HTERT RPE-1 (cell line): ENCODE results near the gene IRF2.

Experiments used
- in situ Hi-C: fragments of 300-500 bp; cut with MboI; formaldehyde crosslinking; loops from 4 replicates; pipeline ENCODE4 v1.14.3; 2020; ENCODE audit warnings: low sequenced_read_pairs

IRF2 gene

DNA sequence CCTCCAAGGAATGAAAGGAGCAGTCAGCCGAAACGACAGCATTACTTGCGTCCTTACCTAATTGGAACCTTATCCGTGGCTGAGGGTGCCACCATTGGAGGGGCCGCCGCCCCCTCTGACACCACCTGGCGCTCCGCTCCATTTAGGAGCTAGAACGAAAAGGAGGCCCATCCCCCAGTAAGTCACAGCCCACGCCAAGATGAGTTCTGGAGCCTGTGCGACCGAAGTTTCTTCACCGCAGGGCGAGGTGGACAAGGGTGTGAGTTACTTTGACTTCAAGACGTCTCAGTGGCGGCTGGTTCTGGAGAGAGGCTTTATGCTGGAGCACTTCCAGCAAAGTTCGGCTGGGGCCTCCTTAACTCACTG is 729 bp upstream of the IRF2 start:
- in situ Hi-C loops = no loop called here

DNA sequence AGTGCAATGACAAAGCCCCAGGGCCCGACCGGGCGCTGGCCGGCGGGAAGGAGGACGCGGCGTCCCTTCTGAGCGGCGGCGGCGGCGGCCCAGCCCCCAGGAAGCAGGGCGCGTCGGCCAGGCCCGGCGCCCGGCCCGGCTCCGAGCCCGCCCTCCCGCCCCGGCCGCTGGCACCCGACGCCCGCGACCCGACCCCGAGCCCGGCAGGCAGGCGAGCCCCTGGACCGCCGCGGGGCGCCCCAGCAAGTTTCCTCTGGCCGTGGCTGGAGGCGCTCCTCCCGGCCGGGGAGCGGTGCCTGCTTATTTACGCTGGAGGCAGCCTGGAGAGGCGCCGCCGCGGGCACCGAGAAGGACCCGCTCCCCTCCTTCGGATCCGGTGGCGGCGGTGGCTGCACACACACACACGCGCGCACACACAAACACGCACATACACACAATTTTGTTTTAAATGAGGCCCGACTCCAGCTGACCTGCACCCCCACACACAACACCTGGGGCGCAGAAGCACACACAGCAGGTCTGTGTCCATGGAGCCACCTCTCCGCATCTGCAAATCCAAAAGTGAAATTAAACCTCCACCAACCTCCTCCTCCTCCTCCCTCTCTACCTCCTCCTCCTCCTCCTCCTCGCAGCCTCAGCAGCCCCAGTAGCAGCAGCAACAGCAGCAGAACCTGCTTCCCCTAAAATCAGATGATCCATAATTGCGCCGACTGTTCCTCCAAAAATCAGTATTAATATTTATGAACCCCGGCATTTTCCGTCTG is 669 bp downstream of the IRF2 start:
- in situ Hi-C loops = no loop called here

DNA sequence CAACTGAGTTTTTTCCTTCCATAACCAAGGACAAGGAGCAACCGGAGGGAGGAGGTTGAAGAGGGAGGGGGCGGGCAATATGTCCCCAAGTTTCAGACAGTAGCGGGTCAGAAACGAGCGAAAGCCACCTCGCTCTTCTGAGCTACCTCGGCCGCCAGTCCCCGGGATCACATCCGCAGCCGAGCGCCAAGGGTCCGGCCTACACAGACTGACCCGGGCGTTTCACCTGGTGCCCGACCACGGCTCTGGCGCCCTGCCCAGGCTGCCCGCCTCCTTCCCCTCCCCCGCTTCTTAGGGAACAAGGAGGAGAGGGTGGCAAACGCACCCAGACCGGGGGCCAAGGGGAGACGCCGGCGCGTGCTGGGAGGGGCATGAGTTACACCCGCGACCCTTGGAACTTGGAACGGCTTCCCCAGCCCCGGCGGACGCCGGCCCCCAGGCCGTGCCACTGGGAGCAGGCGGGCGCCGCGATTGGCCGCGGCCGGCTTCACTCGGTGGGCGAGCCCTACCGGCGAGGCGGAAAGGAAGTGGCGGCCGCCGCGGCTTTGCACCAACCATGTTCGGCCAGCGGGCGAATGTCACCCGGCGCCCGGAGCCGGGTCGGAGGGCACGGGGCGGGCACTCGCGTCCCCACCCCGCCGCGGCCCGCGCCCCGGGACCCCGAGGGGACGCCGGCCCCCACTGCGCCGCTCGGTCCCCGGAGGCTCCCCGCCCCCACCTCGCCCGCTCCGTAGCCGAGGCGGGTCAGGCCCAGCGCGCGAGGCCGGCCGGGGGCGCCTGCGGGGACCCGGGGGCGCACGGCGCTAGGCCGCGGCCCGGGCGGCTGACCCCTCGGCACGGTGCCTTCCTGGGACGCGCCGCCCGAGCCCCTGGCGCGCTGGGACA is 1.5 kb downstream of the IRF2 start:
- in situ Hi-C loops = no loop called here

DNA sequence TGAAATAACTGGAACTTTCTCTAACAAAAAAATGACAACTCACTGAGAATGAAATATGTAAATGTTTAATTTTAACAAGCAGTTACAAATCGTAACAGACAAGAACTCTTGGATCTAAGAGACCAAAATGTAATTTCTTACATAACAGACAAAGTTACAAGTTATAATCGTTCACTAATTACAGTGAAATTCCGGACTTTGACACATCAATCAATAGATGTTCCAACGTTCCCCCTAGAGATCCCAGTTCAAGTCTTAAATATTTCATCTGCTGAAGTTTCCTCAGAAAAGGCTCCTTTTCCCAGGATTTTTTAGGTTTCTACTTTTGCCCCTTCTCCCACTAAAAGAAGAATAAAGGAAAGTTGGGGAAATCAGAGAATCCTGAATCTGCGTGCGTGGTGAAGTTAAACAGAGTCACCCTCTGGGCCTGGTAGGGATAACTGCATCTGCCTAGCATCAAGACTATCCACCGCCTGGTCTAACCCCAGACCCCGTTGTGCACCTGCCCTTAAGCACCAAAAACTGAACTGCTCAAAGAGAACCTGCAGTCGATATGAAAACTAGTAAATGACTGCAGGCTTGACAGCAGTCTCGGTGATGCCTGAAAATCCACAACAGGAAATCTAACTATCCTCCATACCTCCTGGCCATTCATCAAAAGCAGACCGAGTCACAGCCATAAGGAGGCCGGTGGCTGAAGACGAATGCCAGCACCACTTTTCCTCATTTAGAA is 2.3 kb downstream of the IRF2 start:
- in situ Hi-C loops = no loop called here

DNA sequence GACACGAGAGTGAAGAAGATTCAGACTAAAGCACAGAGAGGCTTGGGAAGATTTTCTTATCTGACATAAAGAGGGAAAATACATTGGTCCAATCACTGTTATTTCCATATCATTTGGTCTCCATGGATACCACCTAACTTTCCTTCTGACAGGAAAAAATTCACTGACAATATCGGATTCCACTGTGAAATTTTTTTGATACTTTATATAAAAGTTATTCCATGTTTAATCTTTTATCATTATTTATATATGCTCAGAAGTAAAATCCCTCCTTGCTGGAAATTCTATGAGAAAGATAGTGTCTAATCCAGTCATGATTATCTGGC is 3.6 kb downstream of the IRF2 start:
- in situ Hi-C loops = no loop called here

DNA sequence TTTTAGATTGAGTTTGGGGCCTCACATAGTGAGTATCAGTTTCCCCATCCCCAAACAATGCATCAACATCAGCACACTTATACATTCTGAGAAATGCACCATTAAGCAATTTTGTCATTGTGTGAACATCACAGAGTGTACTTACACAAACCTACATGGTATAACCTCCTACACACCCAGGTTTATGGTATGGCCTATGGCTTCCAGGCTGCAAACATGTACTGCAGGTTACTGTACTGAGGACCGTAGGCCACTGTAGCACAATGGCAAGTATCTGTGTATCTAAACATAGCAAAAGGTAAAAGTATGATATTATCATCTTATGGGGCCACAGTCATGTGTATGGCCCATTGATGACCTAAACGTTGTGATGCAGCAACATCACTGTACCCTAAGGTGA is 7.7 kb downstream of the IRF2 start:
- in situ Hi-C loops = no loop called here

DNA sequence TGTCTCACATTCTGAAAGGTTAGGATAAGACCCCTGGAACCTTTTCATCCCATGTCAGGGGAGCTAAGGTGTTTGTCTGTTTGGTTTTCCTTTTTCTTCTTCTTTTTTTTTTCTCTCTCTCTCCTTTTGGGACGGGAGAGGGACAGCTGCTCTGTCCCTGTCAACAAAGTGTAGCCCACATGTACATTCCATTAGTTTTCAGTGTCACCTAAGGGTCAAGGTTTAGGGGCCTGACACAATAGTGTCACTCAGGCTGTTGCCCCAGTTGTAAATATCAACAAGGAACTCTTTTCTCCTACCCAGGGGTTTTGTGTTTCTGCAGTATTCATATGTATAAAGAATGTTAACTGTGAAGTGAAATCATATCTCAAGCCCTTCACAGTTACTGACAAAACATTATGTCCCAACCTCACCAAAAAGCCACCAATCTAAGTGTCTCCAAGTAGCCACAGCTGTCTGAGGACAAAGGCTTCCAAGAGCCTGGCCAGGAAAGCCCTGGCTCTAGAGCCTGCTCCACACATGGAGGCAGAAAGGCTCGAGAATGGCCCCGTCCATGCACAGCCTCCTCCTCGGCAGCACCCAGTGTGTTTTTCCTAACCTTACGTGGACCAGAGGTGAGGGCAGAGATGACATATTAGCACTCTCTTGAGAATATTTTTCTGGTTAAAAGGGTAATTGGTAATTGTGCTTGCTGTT is 9.4 kb downstream of the IRF2 start:
- in situ Hi-C loops = no loop called here

DNA sequence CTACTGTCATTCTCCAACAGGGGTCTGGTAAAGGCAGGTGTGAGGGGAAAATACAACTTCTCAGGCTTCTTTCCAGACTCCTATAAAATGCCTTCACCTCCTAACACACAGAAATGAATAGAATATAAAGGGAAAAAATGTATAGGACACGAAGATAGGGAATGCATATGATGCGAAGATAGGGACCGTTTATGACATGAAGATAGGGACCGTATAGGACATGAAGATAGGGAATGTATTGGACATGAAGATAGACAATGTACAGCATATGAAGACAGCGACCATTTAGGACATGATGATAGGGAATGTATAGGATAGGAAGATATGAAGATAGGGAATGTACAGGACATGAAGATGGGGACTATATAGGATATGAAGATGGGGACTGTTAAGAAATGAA is 10.5 kb downstream of the IRF2 start:
- in situ Hi-C loops = no loop called here

DNA sequence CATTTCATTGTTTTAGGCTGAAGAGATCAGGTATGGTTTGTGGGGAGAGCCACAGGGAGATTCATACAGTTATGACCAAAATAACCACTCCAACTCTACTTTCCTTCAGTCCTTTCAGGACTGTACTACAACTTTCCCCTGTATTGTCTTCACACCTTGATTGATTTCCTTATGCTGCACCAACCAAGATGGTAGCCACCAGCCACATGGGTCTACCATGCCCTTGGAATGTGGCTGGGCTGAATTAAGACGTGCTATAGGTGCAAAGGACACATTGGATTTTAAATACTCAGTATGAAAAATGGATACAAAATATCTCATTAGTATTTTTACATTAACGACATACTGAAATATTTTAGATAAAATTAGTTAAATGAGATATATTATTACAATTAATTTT is 11.2 kb downstream of the IRF2 start:
- in situ Hi-C loops = no loop called here

DNA sequence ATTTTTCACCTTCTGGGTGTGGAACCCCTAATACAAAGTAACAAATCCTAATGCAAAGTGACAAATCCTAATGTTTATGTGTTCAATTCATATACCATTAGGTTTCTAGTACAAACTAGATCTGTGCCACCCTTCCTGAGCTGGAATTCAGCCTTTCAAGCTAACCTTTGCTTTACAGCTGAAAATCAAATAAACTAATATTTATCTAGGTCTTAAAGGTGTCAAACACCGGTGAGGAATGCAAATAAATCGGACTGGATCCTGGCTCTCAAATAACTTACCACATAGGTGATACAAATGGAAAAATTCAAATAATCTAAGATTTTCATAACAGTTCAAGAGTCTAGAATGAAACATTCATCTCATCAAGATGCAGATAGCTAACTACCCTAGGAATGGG is 11.6 kb downstream of the IRF2 start:
- in situ Hi-C loops = no loop called here

DNA sequence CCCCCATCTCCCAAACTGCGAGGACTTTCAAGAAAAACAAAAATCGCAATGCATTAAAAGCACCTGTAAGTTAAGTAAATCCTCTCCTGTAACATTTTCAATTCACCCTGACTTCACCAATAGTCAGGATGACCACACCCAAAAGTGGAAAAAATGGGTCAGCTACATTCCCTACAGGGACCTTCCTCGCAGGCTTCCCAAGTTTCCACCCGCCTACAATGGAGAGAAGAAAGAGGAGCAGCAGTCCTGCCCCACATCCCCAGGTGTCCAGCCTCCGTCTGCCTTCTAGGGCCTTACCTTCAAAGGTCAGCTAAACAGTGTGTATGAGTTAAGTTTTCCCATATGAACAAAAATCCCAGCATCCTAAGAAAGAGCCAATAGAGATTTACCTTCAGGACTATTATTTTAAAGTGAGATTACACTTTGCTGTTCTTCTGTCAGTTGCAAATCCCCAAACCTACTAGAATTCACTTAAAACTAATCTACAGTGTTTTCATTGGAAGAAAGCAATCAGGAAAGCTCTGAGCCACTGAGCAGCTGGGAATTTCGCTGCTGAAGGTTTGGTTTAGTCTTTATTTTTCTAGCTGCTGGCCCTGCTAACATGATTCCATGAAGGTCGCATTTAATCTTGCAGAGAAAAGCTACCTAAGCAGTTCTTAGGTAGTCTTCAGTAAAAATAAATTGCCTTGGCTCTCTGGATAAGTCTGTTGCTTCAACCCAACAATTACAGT is 12.5 kb downstream of the IRF2 start:
- in situ Hi-C loops = no loop called here

DNA sequence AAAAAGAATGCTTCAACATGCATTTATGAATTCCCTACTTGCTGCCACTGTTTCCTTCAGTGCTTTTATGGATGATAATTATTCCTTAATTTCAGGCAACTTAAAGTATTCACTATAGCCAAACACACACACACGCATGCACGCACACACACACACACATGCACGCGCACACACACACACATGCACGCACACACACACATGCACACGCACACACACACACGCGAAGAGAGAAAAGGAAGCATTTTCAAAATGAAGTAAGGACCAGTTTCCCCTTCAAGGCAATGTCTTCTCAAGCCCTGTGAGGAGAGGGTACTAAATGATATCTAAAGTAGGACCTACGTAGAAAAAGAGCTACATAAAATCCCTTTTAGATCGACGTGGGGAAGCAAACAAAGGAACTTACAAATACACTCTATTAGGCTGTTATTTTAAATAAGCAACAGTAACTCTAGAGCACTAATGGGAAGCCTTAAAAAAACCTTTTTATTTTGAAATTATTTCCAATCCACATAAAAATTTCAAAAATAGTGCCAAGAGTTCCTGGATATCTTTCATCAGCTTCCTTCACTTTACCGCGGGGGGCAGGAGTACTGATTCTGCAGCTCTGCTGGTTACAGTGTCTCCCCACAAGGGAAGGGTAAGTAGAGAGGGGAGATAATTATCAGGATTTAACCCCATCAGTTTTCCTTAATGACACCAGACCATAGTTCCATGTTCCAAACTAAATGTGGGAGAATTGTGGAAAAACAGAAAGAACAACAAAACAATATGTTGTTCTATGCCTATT is 13.7 kb downstream of the IRF2 start:
- in situ Hi-C loops = no loop called here

DNA sequence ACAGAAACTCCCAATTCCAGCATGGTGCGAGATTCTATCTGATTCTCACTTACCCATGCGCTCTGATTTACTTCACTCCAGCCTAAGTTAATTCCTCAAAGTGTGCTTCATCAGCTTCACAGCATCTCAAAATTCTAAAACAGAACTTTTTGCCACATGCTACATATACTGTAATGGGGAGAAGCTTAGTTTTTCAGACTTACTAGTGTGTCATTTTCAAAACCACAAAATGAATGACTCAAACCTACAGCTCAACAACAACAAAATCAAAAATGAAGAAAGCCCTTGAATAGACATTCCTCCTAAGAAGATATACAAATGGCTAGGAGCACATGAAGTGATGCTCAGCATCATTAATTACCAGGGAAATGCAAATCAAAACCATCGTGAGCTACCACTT is 14.9 kb downstream of the IRF2 start:
- in situ Hi-C loops = no loop called here

DNA sequence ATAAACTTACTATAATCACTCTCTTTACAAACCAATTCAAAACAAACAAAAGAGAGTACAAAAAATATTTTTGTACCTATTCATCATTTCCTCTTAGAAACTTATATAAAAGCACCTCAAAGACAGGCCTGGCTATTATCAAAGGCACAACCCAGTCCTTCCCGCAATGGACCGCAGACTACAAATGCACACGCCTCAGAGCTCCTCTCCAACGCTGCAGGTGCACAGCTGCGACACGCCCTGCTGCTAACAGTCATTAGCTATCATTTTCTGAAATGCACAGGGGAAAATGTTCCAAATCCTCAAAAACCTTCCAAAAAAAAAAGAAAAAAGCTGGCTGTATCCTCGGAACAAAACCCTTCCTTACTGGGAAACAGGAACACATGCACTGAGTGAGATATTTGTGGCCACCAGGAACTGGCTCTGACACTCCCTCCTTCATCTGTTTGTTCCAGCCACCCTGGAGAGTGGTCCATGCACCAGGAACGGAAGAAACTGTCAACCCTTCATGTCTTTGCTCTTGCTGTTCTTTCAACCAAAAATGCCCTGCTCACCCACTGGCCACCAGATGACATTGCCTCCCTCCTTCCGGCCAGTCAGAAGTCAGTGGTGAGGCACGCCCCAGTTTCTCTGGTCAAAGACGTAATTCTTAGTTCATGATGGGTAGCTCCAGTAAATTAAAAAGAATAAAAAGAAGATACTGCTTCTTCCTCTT is 16.7 kb downstream of the IRF2 start:
- in situ Hi-C loops = no loop called here

DNA sequence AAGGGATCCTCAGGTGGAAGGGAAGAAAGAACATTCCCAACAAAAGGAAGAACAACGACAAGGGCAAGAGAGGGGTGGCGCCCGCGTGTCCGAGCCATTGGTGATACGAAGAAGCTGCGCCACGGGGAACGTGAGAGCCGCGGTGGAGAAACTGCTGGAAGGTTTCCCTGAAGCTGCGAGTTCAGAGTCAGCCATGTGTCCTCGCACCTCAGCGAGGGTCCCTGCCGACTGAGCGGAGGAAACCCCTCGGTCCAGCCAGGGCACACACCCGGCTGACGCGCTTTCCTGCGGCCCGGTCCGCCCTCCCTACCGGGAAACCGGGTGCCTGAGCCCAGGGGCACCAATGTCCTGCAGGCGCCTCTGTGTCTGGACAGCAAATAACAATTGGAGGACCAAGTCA is 18.0 kb downstream of the IRF2 start:
- in situ Hi-C loops = no loop called here

DNA sequence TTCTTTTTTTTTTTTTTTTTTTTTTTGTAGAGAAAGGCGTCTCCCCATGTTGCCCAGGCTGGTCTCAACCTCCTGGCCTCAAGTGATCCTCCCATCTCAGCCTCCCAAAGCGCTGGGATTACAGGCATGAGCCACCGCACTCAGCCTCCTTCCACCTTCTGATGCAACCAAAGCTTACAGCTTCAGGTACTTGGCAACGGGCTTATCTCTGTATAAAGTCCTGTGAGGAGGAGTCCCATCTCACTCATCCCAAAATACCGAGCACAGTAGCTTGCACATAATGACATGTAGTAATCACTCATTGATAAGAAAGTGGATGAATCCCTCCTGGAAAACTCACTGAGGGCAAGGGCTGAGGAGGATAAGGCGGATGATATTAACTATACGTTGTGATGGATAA is 19.1 kb downstream of the IRF2 start:
- in situ Hi-C loops = no loop called here

DNA sequence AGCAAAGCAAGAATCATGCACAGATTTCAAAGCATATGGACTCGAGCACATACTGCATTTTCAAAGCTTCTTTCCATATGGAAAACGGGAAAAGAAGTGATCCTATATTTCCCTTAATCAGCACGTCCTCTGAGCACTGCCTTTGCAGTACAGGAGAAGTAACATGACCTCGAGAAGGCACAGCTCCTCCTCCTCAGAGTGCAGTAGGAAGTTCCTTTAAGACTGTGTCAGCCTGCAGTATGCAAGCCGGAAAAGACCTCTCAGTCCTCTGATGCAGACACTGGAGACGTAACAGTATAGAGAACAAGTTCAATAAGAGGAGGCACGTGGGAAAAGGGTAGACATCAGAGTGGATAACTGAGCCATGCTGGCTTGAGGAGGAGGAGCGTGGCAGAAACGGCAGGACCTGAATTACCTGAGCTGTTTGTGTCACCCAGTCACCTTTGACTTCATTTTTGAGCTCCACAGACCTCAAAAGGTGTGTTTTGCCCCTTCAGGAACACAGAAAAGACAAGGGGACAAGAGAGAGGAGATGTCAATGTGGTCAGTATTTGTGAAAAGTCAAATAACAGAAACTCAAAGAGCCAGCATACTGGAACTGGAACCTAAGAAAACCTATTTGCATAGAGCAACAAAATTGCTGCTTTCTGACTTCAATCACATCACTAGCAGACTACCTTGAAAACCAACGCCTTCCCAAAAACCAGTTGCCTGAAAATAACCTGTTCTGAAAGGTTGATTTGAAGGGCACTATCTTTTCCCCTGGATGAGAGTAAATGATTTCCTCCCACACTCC is 20.8 kb downstream of the IRF2 start:
- in situ Hi-C loops = no loop called here

DNA sequence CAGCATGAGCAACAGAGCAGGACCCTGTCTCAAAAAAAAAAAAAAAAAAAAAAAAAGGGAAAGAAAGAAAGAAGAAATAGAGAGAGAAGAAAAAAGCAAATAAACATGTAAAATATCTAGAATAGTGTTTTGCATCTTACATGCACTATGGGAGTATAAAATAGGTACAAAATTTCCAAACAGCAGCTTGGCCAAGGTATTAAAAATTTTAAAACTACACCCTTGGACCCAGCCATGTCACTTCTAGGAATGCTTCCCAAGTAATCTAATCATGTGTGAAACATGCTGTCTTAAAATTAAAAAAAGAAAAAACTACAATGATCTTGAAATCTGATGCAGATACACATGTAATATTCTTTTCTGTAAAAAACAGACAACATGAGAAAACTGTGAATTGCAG is 21.6 kb downstream of the IRF2 start:
- in situ Hi-C loops = no loop called here
